LoVo (cell line): ENCODE results near the gene FRMPD1.

Source experiments
- DNase-seq: peaks from one replicate; pipeline ENCODE4 v3.0.0-alpha.2; 2016; ENCODE audit warnings: low spot score

Gene FRMPD1

GRCh38 chr9:37626708-37627292, 24.0 kb upstream of the FRMPD1 start:
- no peak for DNase-seq

- DNase-seq, result no peak
Observed at GRCh38 chr9:37632479-37632878, 18.3 kb upstream of the FRMPD1 start.

GRCh38 chr9:37635808-37636207, 14.9 kb upstream of the FRMPD1 start:
- DNase-seq, result no peak

- no peak for DNase-seq
Observed at GRCh38 chr9:37636511-37637448, 14.0 kb upstream of the FRMPD1 start.

DNA sequence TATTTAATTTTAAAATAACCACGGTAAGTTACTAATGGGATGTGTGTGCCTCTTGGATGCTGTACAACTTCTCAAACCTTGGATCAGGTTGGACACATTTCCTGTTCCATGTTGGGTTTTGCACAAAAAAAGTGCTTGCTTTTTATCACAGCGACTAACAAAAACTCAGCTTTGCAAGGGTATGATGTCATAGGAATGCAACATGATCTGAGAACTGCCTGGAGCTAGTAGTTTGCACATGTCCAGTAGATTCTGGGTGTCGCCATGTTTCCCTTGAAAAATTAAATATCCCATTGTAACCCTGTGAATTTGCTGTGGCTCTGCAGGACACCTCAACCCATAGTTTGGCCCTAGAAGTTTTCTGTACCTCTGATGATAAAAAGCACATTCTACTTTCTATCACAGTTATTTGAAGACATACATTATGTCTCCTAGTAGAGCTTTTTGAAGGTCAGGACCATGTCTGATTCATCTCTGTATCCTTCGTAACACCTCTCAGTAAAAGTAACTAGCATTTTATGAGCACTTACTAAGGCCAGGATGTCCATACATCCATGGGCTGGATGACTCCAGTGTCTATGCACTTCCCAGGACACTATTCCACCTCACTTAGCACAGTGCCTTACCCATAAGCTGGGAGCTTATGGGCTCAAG, 11.5 kb upstream of the FRMPD1 start:
- DNase-seq, result no peak

DNA sequence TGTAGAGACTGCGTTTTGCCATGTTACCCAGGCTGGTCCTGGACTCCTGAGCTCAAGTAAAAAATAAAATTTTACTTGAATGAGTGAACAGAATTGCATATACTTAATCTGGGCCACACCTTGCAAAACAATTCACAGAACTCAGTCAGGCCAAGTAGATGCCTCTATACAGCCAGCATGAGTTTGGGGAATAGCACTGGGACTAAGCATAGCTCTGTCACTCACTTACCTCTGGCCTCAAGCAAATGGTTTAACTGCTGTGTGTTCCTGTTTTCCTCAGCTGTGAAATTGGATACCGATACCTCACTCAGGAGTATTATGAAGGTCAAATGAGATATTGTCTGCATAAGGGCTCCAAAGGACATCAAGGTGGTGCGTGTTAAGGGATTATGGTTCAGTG, 10.9 kb upstream of the FRMPD1 start:
- no peak for DNase-seq

DNA sequence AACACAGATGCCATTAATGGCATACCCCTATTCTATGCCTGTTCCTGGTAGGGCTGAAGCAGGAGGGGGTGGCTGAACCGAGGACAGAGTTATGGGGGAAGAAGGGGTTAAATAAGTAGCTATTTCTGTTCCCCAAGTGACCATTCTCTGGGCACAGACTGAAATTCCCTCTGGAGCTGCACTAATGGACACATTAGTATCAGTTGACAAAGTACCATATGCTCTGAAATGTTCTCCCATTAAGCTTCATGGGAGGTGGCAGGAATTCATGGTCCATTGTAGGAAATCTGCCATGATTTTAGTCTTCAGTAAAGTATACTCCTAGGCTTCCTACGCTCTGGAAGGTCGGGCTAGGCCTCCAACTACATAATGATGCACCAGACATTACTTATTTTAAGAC, 10.5 kb upstream of the FRMPD1 start:
- no peak for DNase-seq

GRCh38 chr9:37641331-37641730, 9.4 kb upstream of the FRMPD1 start:
- no peak for DNase-seq

GRCh38 chr9:37643214-37643613, 7.5 kb upstream of the FRMPD1 start:
- no peak for DNase-seq

GRCh38 chr9:37645903-37646506, 4.7 kb upstream of the FRMPD1 start:
- DNase-seq, result no peak

GRCh38 chr9:37650299-37650872, 368 bp upstream of the FRMPD1 start:
- DNase-seq, result no peak

- DNase-seq, result no peak
Observed at GRCh38 chr9:37652261-37652660, 1.5 kb downstream of the FRMPD1 start.

- no peak for DNase-seq
Observed at GRCh38 chr9:37653385-37653784, 2.6 kb downstream of the FRMPD1 start.

GRCh38 chr9:37656936-37657335, 6.2 kb downstream of the FRMPD1 start:
- no peak for DNase-seq

- DNase-seq, result no peak
Observed at GRCh38 chr9:37660691-37661090, 9.9 kb downstream of the FRMPD1 start.

GRCh38 chr9:37663926-37664325, 13.2 kb downstream of the FRMPD1 start:
- DNase-seq, result no peak

GRCh38 chr9:37667706-37668105, 17.0 kb downstream of the FRMPD1 start:
- DNase-seq, result no peak

GRCh38 chr9:37668116-37668601, 17.4 kb downstream of the FRMPD1 start:
- no peak for DNase-seq

DNA sequence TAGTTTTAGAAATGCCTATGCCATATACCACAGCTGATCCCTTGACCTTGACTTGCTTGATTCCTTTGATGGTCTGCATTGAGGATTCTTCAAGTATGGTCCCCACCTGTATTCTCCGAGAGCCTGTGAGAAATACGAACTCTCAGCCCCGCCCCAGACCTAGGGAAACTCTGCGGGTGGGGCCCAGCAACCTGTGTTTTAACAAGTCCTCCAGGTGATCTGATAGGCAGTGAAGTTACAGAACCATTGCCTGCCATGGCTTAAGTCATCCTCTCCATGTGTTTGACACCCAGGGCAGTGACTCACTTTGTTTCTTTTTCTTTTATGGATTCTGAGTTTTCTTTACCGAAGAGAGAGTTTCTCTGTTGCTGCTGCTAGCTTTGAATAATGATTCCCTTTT, 18.5 kb downstream of the FRMPD1 start:
- peak; percentile 6 for DNase-seq

GRCh38 chr9:37675661-37676060, 24.9 kb downstream of the FRMPD1 start:
- no peak for DNase-seq

- DNase-seq, result no peak
Observed at GRCh38 chr9:37676411-37676830, 25.7 kb downstream of the FRMPD1 start.

DNA sequence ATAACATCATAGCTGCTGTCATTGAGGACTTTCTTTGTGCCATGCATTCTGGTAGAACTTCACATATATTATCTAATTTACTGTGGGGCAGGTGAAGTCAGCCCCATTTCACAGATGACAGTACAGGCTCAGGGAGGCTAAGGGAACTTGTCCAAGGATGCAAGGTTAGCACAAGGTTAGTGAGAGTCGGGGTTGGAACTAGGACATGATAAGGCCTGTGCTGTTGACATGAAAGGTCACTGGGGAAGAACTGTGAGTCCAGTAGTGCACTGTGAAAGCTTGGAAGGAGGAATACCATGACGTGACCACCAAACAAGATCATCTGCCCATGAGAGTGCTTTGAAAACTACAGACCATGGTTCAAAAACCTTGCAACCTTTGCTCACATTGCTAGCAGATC, 26.7 kb downstream of the FRMPD1 start:
- DNase-seq, result no peak
